Vagina (tissue), 2 donors: ENCODE results near the gene TOGARAM2. TPM values are rescaled to one million over a fixed set of nuclear protein-coding genes. Genes with fewer than 3 reads are reported as not detected.

Experiments used
- DNase-seq, 2 donors: peaks; one replicate each; pipeline ENCODE4 v3.0.0-alpha.2; 2017; ENCODE audit errors: extremely low spot score in 2 of 2
- H3K27ac ChIP-seq: fragments of 200-600 bp; sonication (generic); one replicate; pipeline ENCODE4 v1.5.1; 2019
- H3K27me3 ChIP-seq: fragments of 200-600 bp; sonication (generic); one replicate; pipeline ENCODE4 v1.5.1; 2019
- H3K36me3 ChIP-seq, 2 donors: fragments of 200-600 bp; sonication (generic); one replicate each; pipeline ENCODE4 v1.5.1; 2017 to 2019
- H3K4me1 ChIP-seq: fragments of 200-600 bp; sonication (generic); one replicate; pipeline ENCODE4 v1.5.1; 2019
- H3K4me3 ChIP-seq, 2 donors: fragments of 200-600 bp; sonication (generic); 1 replicate in 1 of 2; 2 replicates in 1 of 2; pipeline ENCODE4 v1.5.1; 2016 to 2019
- H3K9me3 ChIP-seq: fragments of 200-600 bp; sonication (generic); one replicate; pipeline ENCODE4 v1.5.1; 2019
- POLR2A ChIP-seq, 2 donors: fragments of 450-650 bp; IDR thresholded peaks; one replicate each; pipeline ENCODE4 v1.6.1; 2017; ENCODE audit warnings: antibody characterized with exemption in 2 of 2, mild to moderate bottlenecking in 2 of 2, moderate library complexity in 2 of 2
- POLR2AphosphoS5 ChIP-seq, 2 donors: sonication (generic); formaldehyde crosslinking; IDR thresholded peaks; one replicate each; pipeline ENCODE4 v1.9.0; 2017; ENCODE audit warnings: antibody characterized with exemption in 2 of 2, mild to moderate bottlenecking in 2 of 2, low read depth in 1 of 2; ENCODE audit not compliant: insufficient read depth in 1 of 2
- intact Hi-C: fragments of 100-400 bp; cut with DNase I; formaldehyde crosslinking; loops from one replicate; pipeline ENCODE4 v1.15.1; 2023
- total RNA-seq: library from RNA; depleted of rRNA; stranded (reverse); fragments of >200 nt; gene quantifications from one replicate; pipeline ENCODE4 v1.2.3, GENCODE V29; 2016
- TF ChIP-seq, protein P1 (sequence below), 3 experiments: fragments of 450-650 bp in 2 of 3; fragments of 200-600 bp in 1 of 3; sonication (generic) in 1 of 3; IDR thresholded peaks; one replicate each; pipeline ENCODE4 v1.5.1; 2017 to 2019; ENCODE audit warnings: antibody characterized with exemption in 3 of 3, mild to moderate bottlenecking in 2 of 3, moderate library complexity in 2 of 3

Gene TOGARAM2
- total RNA-seq, 1 donor from 2014 or later = under 0.01 TPM

DNA sequence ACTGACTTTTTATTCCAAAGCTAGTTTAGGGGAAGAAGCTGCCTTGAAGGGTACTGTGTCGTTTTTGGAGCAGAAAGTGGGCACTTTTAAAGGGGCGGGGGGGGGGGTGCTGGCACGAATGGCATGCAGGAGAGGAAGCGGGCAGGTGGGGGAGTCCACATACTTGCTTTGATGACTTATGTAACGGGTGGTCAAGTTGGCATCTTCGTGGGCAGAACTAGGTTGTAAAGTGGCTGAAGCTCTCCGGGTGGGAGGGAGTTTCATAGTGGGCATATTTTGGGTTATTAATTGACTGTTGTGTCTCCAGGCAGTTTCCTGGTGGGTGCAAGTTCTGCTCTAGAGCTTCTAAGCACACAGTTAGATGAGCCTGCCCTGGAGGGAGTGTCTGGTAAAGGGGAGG lies 73.3 kb downstream of the TOGARAM2 start:
- no peaks in the 10 kb centered on the region for H3K9me3 ChIP-seq
- intact Hi-C loops = no loop called here
- no peak overlapping the region for H3K27ac ChIP-seq
- no peaks in the 10 kb centered on the region for H3K27me3 ChIP-seq
- no peak for DNase-seq
- no peak for TF ChIP-seq POLR2A (IDR thresholded peaks at IDR 0.05)
- TF ChIP-seq POLR2AphosphoS5 (IDR thresholded peaks at IDR 0.05; ENCODE audit: insufficient read depth in 1 of 2, low read depth in 1 of 2) = no peak
- TF ChIP-seq, protein P1, sequence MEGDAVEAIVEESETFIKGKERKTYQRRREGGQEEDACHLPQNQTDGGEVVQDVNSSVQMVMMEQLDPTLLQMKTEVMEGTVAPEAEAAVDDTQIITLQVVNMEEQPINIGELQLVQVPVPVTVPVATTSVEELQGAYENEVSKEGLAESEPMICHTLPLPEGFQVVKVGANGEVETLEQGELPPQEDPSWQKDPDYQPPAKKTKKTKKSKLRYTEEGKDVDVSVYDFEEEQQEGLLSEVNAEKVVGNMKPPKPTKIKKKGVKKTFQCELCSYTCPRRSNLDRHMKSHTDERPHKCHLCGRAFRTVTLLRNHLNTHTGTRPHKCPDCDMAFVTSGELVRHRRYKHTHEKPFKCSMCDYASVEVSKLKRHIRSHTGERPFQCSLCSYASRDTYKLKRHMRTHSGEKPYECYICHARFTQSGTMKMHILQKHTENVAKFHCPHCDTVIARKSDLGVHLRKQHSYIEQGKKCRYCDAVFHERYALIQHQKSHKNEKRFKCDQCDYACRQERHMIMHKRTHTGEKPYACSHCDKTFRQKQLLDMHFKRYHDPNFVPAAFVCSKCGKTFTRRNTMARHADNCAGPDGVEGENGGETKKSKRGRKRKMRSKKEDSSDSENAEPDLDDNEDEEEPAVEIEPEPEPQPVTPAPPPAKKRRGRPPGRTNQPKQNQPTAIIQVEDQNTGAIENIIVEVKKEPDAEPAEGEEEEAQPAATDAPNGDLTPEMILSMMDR (IDR thresholded peaks at IDR 0.05) = no peak
- no peaks in the 10 kb centered on the region for H3K36me3 ChIP-seq
- H3K4me1 ChIP-seq = no peaks in the 10 kb centered on the region
- no peak overlapping the region for H3K4me3 ChIP-seq

- Histone ChIP-seq H3K27ac (no peak overlapping the region), H3K4me3 (no peak overlapping the region), H3K9me3 (no peaks in the 10 kb centered on the region), H3K27me3 (no peaks in the 10 kb centered on the region), H3K36me3 (no peaks in the 10 kb centered on the region), H3K4me1 (no peaks in the 10 kb centered on the region)
- DNase-seq = no peak
- intact Hi-C loops = no loop called here
- TF ChIP-seq POLR2A (IDR thresholded peaks at IDR 0.05) (no peak), POLR2AphosphoS5 (IDR thresholded peaks at IDR 0.05; ENCODE audit: insufficient read depth in 1 of 2, low read depth in 1 of 2) (no peak)
- TF ChIP-seq, protein P1 (IDR thresholded peaks at IDR 0.05) = no peak
These were observed 74.5 kb downstream of the TOGARAM2 start for GRCh38 chr2:29055601-29056000.

DNA sequence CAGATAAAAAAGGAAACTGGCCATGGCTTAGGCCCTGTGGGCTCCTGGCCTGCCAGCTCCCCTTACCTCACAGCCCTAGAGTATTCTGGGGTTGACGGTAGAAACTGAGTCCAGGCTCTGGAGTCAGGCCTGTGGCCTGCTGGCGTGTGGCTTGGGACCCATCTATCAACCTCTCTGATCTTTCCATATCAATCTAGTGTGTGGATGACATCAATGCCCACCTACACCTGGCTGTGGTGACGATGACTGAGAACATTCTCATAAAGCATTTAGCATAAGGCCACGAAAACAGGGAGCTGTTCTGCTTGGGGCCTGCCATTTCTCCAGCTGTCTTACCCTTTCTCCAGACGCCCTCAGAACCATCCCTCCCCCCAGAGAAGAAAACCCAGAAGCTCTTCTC lies 75.4 kb downstream of the TOGARAM2 start:
- H3K4me1 ChIP-seq = no peaks in the 10 kb centered on the region
- DNase-seq = no peak
- H3K27ac ChIP-seq = no peak overlapping the region
- no peak overlapping the region for H3K4me3 ChIP-seq
- H3K9me3 ChIP-seq = no peaks in the 10 kb centered on the region
- H3K36me3 ChIP-seq = no peaks in the 10 kb centered on the region
- H3K27me3 ChIP-seq = no peaks in the 10 kb centered on the region
- TF ChIP-seq POLR2A (IDR thresholded peaks at IDR 0.05) = no peak
- no peak for TF ChIP-seq POLR2AphosphoS5 (IDR thresholded peaks at IDR 0.05; ENCODE audit: insufficient read depth in 1 of 2, low read depth in 1 of 2)
- TF ChIP-seq, protein P1 (IDR thresholded peaks at IDR 0.05) = no peak
- intact Hi-C loops = no loop called here

DNA sequence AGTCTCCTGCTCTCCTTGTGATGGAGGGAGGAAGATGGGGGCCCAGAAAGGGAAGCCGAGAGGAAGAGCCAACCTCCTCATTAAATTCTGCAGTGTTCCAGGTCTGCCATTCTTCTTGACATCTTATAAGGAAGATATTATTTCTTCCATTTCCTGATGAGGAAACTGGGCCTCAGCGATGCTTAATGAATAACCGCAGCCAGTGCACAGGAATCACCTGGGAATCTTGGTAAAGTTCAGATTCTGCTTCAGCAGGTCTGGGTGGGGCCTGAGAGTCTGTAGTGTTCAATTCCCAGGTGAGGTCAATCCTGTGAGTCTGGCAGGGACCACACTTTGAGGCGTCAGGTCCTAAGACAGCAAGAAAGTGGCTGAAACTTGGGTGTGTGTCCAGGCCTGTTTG lies 75.9 kb downstream of the TOGARAM2 start:
- H3K27ac ChIP-seq = no peak overlapping the region
- DNase-seq = no peak
- intact Hi-C loops = no loop called here
- no peak overlapping the region for H3K4me3 ChIP-seq
- H3K4me1 ChIP-seq = no peaks in the 10 kb centered on the region
- no peaks in the 10 kb centered on the region for H3K27me3 ChIP-seq
- TF ChIP-seq POLR2A (IDR thresholded peaks at IDR 0.05) = no peak
- H3K9me3 ChIP-seq = no peaks in the 10 kb centered on the region
- no peaks in the 10 kb centered on the region for H3K36me3 ChIP-seq

DNA sequence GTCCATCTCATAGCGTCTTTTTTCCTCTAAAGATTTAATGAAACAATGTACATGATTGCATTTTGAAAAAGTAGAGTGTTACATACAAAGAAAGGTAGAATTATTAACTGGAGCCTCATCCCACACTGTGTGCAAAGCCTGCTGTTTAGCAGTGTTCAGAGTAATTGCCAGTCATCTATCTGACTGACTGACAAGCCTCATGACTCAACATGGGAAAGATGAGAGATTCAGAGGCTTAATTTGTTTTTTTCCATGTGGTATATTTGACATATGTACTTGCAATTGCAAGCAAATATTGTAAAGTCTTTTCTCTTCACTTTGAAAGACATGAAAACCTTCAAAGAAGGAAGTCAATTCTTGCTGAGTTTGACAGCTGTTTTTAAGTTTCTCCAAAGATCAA lies 78.5 kb downstream of the TOGARAM2 start:
- peaks cover 23% of the 10 kb centered on the region for H3K4me1 ChIP-seq
- no peaks in the 10 kb centered on the region for H3K27me3 ChIP-seq
- H3K9me3 ChIP-seq = no peaks in the 10 kb centered on the region
- no peak overlapping the region for H3K4me3 ChIP-seq
- H3K36me3 ChIP-seq = no peaks in the 10 kb centered on the region
- H3K27ac ChIP-seq = no peak overlapping the region
- no peak for DNase-seq
- intact Hi-C loops = no loop called here
- no peak for TF ChIP-seq POLR2A (IDR thresholded peaks at IDR 0.05)

DNA sequence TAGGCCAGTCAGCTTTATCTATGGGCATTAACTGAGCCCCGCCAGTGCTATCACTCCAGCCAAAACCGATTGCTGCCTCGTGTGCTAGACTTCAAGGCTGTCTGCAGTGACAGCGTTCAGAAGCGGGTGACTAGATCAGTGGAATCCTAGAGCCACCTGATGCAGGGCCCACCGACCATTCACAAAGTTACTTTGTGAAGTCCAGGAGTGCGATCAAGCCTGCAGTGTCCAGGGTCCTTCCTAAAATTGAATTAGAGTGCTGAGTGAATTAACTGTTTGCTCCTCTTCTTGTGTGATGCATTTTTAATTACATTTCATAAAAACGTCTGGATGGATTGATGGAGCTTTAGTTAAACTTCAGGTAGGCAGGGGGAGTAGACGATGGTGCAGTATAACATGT lies 79.3 kb downstream of the TOGARAM2 start:
- Histone ChIP-seq H3K36me3 (no peaks in the 10 kb centered on the region), H3K27ac (no peak overlapping the region), H3K9me3 (no peaks in the 10 kb centered on the region), H3K4me1 (peaks cover 31% of the 10 kb centered on the region), H3K4me3 (no peak overlapping the region), H3K27me3 (no peaks in the 10 kb centered on the region)
- intact Hi-C loops = no loop called here
- TF ChIP-seq, protein P1 (IDR thresholded peaks at IDR 0.05) = no peak
- no peak for TF ChIP-seq POLR2AphosphoS5 (IDR thresholded peaks at IDR 0.05; ENCODE audit: insufficient read depth in 1 of 2, low read depth in 1 of 2)
- TF ChIP-seq POLR2A (IDR thresholded peaks at IDR 0.05) = no peak
- no peak for DNase-seq
